ENCODE measurements around the gene ECE1.

GRCh38 chr1:21234779-21235178 lies 55.5 kb downstream of the ECE1 start:
- TF ChIP-seq, protein P1, sequence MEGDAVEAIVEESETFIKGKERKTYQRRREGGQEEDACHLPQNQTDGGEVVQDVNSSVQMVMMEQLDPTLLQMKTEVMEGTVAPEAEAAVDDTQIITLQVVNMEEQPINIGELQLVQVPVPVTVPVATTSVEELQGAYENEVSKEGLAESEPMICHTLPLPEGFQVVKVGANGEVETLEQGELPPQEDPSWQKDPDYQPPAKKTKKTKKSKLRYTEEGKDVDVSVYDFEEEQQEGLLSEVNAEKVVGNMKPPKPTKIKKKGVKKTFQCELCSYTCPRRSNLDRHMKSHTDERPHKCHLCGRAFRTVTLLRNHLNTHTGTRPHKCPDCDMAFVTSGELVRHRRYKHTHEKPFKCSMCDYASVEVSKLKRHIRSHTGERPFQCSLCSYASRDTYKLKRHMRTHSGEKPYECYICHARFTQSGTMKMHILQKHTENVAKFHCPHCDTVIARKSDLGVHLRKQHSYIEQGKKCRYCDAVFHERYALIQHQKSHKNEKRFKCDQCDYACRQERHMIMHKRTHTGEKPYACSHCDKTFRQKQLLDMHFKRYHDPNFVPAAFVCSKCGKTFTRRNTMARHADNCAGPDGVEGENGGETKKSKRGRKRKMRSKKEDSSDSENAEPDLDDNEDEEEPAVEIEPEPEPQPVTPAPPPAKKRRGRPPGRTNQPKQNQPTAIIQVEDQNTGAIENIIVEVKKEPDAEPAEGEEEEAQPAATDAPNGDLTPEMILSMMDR (IDR thresholded peaks at IDR 0.05; ENCODE audit: borderline replicate concordance, extremely low read depth, low read length, poor library complexity, severe bottlenecking), result no peak
- TF ChIP-seq EZH2 (IDR thresholded peaks at IDR 0.05; ENCODE audit: borderline replicate concordance, low read depth, low read length, severe bottlenecking), result no peak

Data from DND-41 (cell line).